Fibroblast of upper back skin (primary cell): ENCODE data around the gene MYH13.
A peak's percentile ranks its signal among the peaks of the same experiment; 100 is the strongest.

Experiments used
- DNase-seq: peaks from one replicate; pipeline ENCODE4 v3.0.0-alpha.2; 2013

MYH13 gene

DNA sequence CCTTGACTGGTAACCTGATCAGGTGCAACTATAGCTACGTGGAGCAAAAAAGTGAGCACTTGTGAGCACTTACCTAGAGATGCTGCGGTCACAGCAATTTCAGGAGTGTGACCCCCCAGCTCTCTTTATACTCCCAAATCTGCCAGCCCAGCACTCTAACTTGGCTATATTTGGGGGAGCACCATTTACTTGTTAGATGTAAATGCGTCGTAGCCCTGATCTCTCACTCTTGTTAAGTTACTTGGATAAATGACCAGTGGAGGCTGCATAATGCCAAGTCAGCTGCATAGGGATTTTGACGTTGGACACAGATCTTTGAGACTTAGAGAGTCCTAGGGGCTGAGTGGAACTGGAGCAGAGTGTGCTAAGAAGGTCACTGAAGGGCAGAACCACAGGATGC, at the start of gene MYH13:
Gene MYH13 (minus strand): TSS at position 101 of the 400 bp plus-strand sequence. CDS start 8,476 bp downstream, outside the sequence.
- DNase-seq, result no peak

DNA sequence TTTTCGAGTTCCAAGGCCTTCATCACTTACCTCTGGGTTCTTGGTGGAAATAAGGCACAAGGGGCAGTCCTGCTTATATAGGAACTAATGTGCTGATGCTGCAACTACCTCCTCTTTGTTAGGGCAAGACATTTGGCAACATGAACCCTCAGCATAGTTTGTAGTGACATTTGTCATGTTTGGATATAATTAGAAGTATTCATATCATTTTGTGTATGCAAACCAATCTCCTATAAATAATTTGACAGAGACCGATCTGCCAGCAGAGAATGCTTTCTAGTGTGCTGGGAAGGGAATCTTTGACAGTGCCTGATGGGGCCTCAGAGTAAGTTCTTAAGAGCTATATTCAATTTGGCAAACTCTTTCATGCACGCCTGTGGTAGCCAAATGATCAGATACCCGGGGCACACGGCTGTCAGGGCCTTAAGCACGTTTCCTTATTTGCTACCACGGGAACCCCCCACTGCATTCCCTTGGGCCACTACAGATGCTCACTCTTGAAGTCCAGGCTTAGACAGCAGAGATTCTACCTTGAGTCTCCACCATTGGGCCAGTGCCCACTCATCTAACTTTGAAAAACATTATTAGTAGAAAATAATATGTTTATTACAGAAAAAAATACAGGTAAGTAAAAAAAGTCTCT, 49.2 kb upstream of the MYH13 start, which contains the start of gene MYH8:
Gene MYH8 (minus strand): TSS at position 51 of the 643 bp plus-strand sequence. CDS start 1,723 bp downstream, outside the sequence.
- no peak for DNase-seq

- no peak for DNase-seq
Observed at GRCh38 chr17:10421211-10421610, 48.4 kb upstream of the MYH13 start.

DNA sequence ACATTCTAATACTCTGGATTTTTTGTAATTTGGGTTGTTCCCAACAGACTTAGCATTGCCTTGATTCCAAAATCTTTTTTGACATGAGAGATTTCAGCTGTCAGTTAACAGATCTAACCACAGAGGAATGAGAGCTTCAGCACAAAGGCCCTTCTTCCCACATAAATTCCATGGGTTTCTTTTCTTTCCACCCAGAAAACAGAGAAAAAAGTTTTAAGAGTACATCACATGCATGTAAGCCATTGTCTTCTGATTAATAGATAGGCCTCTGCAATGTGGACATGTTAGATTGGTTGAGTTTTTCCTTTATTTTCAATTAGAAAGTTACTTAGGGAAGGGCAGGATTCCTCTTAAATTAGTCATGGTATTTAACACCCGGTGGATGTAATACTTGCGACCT, 48.0 kb upstream of the MYH13 start:
- DNase-seq, result peak; percentile 38

- no peak for DNase-seq
Observed at GRCh38 chr17:10417431-10417830, 44.6 kb upstream of the MYH13 start.

- no peak for DNase-seq
Observed at GRCh38 chr17:10415161-10415560, 42.4 kb upstream of the MYH13 start.

DNA sequence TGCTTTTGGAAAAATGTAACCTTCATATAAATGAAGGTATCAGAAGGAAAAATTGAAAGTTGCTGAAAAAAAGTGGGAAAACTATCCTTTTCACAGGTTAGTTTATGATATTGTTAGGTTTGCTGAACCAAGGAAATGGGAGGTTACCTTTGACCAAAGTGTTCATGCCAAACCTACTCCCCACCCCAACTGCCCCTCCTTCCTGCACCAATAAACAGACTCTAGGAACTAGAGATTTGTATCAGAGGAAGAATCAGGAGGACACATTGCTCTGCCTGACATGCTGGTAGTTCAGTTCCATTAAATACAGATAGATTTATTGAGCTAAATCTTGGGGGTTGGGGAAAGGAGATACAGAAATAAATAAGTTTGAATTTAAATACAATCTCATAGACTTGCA, 30.8 kb upstream of the MYH13 start:
- DNase-seq, result no peak

DNA sequence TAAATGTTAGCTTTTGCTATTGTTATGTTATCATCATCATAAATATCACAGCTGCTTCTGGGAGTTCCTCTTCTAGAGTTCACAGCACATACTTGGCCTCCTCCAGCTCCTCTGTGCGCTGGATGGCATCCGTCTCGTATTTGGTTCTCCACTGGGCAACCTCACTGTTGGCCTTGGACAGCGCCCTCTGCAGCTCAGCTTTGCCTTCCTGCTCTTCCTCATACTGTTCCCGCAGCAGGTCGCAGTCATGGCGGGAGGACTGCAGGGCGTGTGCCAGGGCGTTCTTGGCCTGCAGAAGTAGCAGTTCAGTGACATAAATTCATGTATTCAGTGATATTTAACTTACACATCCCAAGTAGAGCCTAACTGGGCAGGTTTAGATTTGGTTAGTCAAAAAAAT, 25.5 kb upstream of the MYH13 start:
- DNase-seq, result no peak

DNA sequence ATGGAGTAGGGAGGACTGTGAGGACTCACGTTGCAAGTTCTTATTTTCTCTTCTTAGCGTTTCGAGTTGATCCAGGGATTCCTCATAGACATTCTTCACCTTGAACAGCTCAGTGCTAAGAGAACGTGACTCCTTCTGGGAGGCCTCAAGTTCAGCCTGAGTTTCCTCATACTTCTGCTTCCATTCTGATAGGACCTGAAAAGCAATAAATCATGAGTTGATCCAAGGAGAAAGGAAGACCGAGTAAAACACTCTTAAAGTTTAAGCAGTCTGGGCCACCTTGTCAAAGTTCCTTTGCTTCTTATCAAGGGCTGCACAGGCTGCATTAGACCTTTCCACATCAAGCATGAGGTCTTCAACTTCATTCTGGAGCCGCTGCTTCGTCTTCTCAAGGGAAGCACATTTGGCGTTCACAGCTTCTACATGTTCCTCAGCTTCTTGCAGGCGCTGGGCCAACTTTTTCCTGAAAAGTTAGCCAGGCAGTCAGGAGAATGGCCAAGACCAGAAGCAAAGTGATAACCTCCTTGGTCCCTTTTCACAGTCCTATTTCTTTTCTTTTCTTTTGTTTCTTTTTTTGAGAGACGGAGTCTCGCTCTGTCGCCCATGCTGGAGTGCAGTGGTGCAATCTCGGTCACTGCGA, 23.8 kb upstream of the MYH13 start:
- DNase-seq, result peak; percentile 5

DNA sequence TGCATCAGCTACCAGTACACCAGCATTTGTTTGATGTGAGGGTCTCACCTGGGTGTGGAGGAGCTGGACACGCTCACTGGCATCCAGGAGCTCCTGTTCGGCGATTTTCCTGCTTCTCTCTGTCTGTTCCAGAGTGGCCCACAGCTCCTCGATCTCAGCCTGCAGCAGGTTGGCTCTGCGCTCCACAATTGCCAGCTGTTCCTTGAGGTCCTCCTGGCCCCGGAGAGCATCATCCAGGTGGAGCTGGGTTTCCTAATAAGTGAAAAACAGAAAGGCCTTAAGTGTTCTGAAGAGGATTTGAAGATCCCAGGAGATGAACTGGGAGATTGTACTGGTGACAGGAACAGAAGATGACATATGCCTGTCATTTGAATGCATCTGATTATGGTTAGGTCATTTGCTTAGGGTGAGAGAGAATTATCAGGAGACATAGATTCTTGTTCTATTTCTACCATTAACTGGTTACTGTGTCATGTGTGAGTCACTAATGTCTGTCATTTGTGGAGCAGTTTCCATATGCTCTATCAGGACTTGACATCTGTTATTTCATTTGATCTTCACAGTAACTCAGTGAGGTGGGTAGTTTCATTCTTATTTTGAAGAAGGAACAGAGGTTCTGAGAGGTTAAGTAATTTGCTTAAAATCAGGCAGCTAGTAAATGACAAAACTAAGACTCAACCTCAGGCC, 21.5 kb upstream of the MYH13 start:
- no peak for DNase-seq

- DNase-seq, result no peak
Observed at GRCh38 chr17:10392880-10393279, 20.1 kb upstream of the MYH13 start.

GRCh38 chr17:10385871-10386270, 13.1 kb upstream of the MYH13 start:
- DNase-seq, result no peak

GRCh38 chr17:10384175-10384574, 11.4 kb upstream of the MYH13 start:
- DNase-seq, result peak; percentile 59

DNA sequence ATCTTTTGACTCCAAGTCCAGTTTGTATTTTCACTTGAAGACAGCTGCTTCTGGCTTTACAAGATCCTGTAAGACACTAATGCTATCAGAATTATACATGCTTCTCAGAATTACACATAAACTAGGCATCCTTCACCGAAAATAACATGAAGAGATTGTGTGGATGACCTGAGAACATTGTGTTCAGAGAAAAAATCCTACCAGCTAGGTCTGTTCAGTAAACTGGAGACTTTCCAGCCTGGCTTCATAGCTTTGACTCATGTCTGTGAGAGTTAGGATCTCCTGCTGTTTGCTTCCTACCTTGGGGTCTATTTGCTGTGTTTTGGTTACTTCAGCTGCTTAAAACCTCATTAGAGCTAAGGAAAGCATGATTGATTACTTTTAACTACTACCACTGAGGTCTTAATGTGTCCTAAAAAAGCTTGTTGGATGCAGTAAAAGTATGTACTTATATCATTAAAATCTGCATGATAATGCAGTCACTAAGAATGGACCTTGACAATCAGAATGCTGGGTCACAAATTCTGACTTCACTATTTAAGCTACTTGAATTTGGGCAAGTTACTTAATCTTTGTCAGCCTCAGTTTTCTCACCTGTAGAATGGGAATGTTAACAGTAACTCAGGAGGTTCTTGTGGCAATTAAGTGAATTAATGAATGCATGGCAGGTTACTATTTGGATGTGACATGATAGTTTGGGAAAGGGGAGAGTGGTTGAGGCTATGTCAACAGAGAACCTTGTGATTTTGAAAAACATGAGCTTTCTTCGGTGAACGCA, 8.0 kb upstream of the MYH13 start:
- peak; percentile 78 for DNase-seq

DNA sequence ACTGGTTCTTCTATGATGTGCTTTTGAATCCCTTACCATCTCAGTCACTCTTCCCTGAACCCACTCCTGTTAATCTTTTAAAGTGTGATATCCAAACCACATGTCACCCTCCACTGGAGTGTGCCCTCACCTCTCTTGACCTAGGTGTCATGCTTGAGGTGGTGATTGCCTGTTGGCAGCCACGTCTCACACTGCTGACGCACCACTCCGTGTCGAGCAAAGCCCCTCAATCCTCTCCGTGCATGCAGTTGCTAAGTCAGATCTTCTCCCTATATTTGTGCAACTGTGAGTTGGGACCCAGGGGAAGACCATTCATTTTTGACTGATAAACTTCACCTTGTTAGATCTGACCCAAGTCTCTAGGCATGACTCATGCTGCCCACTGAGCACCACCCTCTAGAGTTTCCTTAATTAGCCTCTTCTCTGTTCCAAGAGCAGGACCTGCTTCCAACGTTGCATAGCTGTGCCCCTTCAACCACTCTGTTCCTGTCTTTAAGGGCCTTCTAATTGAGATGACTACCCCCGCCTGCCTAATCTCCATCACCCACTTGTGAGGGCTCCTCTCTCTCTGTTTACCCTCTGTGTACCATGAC, 2.7 kb downstream of the MYH13 start:
- DNase-seq, result no peak

- DNase-seq, result no peak
Observed at GRCh38 chr17:10369239-10369638, 3.6 kb downstream of the MYH13 start.

DNA sequence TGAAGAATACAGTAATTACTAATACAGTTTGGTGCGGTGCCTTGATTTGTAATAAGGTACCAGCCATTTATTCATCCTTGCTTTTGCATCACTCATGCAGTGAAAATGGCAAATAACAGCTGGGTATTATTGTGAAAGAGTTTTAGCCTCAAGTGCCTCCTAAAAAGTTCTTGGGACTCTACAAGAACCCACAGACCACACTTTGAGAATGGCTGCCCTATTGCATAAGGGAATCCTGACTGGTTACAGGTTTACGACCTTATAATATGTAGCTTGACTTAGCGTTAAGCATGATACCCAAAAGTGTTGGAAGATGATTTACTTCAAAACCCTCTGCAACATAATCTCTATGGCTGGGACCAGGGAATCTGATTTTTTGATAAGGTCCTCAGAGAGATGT, 4.2 kb downstream of the MYH13 start:
- DNase-seq, result no peak

DNA sequence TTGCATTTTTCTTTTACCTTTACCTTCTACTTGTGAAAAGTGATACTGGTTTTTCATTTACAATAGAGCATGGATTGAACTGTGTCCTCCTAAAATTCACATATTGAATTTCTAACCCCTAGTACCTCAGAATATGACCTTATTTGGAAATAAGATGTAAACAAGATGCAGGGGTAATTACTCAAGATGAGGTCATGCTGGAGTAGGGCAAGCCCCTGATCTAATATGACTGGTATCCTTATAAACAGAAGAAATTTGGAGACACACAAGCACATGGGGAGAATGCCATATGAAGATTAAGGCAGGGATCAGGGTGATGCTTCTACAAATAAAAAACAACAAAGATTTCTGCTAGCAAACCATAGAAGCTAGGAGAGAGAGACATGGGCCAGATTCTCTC, 12.2 kb downstream of the MYH13 start:
- DNase-seq, result peak; percentile 11

GRCh38 chr17:10357768-10358167, 15.0 kb downstream of the MYH13 start:
- DNase-seq, result no peak

DNA sequence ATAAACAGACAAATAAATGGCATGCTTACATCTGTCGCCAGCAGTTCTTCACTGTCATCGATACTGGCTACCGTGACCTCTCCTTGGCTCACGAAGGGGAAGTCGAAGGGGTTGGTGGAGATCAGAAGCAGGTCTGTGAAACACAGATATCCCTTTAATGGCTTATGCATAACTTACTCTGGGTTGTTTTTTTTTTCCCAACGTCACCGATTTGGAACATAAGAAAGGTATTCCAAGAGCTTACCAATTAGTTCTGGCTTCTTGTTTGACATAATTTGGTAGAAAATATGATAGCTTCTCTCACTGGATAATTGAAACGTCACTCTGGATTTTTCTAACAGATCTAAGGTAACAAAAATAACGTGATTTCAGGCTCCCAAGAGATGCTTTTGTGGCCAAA, 18.2 kb downstream of the MYH13 start:
- no peak for DNase-seq

GRCh38 chr17:10352893-10353292, 19.9 kb downstream of the MYH13 start:
- no peak for DNase-seq

GRCh38 chr17:10349403-10349802, 23.4 kb downstream of the MYH13 start:
- no peak for DNase-seq

DNA sequence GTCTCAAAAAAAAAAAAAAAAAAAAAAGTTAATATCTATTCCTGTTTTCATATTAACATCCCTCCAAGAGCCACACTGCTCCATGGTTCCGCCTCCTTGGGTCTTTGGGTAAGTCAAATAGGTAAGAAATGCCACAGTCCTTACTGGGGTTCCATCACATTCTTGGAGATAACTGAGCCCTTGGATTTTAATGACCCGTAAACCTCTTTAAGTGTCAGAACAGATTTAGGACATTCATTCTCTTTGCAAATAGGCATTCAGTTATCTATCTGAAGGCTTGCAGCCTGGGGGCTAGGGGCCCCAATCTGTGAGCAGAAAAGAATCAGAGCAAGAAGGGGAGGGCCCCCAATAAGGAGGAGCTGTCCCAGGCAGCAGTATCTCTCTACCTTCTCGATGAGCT, 28.0 kb downstream of the MYH13 start:
- DNase-seq, result no peak
